HG02588 (cell line): Measurements from ENCODE around the gene SPI1.
A peak's percentile ranks its signal among the peaks of the same experiment; 100 is the strongest.

Experiments
- ATAC-seq: cut with Tn5 transposase; IDR thresholded peaks from one replicate; pipeline ENCODE4 v1.9.1; 2021; ENCODE audit warnings: mild to moderate bottlenecking, moderate library complexity; ENCODE audit not compliant: unreplicated experiment

The SPI1 gene

GRCh38 chr11:47378010-47378835 is at the start of gene SPI1:
Gene SPI1, minus strand, starts transcription at chr11:47378547. Its CDS starts 194 bp downstream, at chr11:47378353.
- ATAC-seq: peak; percentile 73

- peak; percentile 93 for ATAC-seq
Measured at GRCh38 chr11:47426062-47426956, 48.0 kb upstream of the SPI1 start, which contains the start of gene PSMC3. Gene PSMC3, minus strand, starts transcription at chr11:47426439. Its CDS starts 160 bp downstream, at chr11:47426279.

GRCh38 chr11:47425611-47426010 is 47.3 kb upstream of the SPI1 start:
- ATAC-seq: no peak

GRCh38 chr11:47418454-47419259 is 40.3 kb upstream of the SPI1 start:
- no peak for ATAC-seq

GRCh38 chr11:47417712-47418111 is 39.4 kb upstream of the SPI1 start:
- no peak for ATAC-seq

GRCh38 chr11:47415949-47416472 is 37.7 kb upstream of the SPI1 start:
- no peak for ATAC-seq

- no peak for ATAC-seq
Measured at GRCh38 chr11:47415091-47415854, 36.9 kb upstream of the SPI1 start.

GRCh38 chr11:47414685-47415070 is 36.3 kb upstream of the SPI1 start:
- no peak for ATAC-seq

- no peak for ATAC-seq
Measured at GRCh38 chr11:47413908-47414684, 35.7 kb upstream of the SPI1 start.

- no peak for ATAC-seq
Measured at GRCh38 chr11:47413351-47413750, 35.0 kb upstream of the SPI1 start.

- ATAC-seq: no peak
Measured at GRCh38 chr11:47411884-47412746, 33.8 kb upstream of the SPI1 start.

- ATAC-seq: no peak
Measured at GRCh38 chr11:47410370-47411264, 32.3 kb upstream of the SPI1 start.

- ATAC-seq: no peak
Measured at GRCh38 chr11:47409440-47410369, 31.4 kb upstream of the SPI1 start.

GRCh38 chr11:47408598-47409439 is 30.5 kb upstream of the SPI1 start:
- no peak for ATAC-seq
